Measurements from ENCODE around the gene TACC2. TPM values are rescaled to one million over a fixed set of nuclear protein-coding genes. Genes with fewer than 3 reads are reported as not detected.
"Not testable (repeated sequence)": the region's sequence is repeated elsewhere in the genome, so short reads cannot be mapped to it uniquely, and the experiment has no call there.

The TACC2 gene
- total RNA-seq, 1 donor from 2014 or later = 11.2 TPM

DNA sequence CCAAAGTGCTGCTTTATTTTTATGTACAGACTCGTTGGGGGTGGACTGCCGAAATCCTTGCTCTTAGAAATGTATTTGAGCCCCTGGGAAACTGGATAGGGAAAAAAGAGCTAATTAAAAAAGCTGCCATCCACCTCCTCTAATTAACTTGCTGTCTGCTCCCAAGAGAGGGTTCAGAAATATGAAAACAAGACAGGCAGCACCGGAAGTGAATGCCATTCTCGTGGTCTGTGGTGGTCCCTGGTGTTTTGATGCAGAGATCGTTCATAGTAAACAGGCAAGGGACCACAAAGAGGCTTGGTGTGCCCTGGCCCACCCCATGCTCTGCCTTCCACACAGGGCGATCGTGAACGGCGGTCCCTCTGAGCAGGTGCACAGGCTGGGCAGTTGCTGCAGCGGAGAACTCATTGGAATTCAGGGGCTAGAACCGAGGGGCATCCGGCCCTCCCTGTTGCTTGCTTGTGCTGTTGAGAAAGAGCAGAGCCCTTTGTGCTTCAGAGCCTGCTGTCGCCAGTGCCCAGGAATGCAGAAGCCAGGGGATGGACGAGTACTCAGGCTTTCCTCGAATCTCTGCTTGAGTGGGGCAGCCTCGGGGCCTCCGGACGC, 203.1 kb downstream of the TACC2 start:
- no peak for DNase-seq (ENCODE audit: low read depth)

DNA sequence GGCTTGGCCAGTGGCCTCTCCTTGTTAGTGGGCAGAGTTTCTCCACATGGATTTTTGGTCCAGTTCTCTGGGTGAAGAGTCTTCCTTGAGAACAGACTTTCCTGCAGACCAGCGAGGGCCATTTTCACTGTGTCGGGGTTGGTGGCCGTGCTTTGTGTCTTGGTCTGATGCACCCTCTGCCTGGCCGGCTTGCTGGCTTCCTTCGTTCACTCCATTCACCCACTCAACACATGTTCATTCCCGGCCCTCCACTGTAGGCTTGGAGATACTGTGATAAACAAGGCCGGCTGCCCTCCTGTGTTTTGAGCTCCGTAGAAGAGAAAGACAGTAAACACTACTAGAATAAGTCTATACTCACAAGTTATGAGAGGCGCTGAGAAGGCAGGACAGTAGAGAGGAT, 205.3 kb downstream of the TACC2 start:
- DNase-seq (ENCODE audit: low read depth) = no peak

DNA sequence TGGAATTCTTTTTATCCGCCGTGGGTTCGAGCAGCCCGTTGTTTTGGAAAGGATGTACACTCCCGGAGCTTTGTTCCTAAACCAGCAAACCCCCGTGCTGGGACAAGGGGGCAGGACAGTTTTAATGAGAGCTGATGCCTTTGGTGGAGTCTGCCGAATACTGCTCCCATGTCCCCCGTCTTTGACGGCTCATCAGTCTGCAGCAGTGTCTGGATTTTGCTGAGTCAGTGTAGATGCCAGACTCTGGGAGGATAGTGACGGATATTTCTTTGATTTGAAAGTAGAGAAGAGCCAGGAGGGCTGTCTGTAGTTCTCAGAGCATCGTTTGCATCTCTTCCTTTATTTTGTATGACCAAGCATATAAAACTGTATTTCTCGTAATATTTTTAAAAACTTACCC, 207.3 kb downstream of the TACC2 start:
- DNase-seq (ENCODE audit: low read depth) = no peak

DNA sequence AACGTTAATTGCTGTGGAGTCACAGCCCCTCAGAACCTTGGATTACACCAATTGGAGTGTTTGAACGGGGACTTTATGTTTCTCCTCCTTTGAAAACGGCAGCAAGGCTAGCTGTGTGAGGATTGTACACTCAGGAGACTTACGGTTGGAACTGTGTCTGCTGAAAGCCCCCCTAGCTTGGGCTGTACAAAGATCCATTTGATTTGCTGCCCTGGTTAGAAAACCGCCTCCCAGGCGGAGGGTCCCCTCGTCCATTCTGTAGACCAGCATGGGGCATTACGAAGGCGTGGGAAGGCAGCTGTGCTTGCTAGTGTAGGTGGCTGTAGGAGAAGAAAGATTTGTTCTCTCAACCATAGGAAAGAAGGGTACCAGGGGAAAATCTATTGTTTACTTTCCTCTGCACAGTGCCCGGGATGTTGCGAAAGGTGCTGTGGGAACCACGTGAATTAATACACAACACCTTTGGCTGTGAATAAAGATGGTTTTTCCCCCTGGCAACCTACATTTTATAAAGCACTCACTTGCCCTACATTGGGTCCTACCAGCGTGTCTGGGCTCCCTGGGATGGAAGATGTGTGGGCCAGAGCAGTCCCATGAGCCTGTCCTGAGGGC, 208.8 kb downstream of the TACC2 start:
- DNase-seq (ENCODE audit: low read depth) = peak; percentile 37

DNA sequence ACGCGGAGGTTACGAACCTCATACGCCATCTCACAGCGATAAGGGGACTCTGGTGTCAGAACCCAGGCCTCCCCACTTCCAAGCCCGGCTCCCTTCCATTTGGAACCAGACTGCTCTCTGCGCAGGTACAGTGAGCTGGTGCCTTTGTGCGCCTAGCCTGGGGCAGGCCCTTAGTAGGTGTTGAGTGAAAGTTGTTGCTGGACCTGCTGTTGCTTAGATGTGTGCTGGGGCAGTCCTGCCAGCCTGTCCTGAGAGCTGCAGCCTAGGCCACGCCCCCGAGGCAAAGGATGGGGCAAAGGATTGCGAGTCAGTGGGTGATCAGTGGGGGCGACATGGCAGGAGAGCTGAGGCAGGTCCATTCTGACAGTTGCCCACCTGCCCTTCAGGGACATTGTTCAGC, 209.7 kb downstream of the TACC2 start:
- no peak for DNase-seq (ENCODE audit: low read depth)

DNA sequence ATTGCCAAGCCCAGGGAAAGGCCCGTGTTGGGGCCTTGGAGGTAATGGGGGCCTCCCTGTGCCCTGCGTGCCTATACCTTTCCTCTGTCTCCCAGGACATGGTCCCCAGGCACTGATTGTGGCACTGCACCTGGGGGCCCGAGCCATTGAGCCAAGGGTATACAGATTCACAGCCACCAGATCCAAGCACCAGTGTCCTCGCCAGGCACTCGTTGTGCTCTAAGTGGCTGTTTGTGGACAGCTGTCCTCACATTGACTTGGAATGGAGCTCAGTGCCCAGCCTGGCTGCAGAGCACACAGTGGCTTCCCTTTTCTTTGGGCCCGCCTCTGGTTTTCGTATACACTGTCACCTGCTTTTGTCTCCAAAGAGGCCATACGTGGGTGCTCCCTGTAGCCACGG, 210.1 kb downstream of the TACC2 start:
- no peak for DNase-seq (ENCODE audit: low read depth)

DNA sequence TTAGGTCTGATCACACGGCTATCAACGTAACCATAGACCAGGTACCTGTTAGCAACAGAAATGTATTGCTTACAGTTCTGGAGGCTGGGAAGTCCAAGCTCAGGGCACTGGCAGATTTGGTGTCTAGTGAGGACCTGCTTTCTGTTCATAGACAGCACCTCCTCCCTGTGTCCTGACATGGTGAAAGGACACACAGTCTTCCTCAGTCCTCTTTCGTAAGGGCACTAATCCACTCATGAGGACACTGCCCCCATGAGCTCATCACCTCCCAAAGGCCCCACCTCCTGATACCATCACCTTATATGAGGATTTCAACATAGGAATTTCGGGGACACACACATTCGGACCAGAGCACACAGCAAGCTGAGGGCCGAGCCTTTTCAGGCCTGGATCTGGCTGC, 210.7 kb downstream of the TACC2 start:
- no peak for DNase-seq (ENCODE audit: low read depth)

DNA sequence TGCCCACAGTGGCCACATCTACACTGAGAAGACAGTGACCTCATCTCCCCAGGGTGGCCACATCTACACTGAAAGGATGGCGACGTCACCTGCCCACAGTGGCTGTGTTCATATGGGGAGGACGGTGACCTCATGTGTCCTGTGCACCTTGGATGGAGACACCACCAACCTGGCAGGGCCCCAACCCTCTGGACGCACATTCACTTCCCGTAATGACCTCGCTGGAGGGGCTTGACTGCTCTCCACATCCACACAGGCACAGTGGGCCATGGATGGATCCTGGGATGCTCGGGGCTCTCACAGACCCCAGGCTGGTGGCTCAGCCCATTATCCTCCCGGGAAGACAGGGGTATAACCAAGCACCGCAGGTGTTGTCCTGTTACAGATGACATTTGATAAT, 212.4 kb downstream of the TACC2 start:
- DNase-seq (ENCODE audit: low read depth) = no peak

DNA sequence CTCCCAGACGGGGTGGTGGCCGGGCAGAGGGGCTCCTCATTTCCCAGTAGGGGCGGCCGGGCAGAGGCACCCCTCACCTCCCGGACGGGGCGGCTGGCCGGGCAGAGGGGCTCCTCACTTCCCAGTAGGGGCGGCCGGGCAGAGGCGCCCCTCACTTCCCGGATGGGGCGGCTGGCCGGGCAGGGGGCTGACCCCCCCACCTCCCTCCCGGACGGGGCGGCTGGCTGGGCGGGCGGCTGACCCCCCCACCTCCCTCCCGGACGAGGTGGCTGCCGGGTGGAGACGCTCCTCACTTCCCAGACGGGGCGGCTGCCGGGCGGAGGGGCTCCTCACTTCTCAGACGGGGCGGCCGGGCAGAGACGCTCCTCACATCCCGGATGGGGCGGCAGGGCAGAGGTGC, 214.2 kb downstream of the TACC2 start:
- DNase-seq (ENCODE audit: low read depth) = not testable (repeated sequence)

DNA sequence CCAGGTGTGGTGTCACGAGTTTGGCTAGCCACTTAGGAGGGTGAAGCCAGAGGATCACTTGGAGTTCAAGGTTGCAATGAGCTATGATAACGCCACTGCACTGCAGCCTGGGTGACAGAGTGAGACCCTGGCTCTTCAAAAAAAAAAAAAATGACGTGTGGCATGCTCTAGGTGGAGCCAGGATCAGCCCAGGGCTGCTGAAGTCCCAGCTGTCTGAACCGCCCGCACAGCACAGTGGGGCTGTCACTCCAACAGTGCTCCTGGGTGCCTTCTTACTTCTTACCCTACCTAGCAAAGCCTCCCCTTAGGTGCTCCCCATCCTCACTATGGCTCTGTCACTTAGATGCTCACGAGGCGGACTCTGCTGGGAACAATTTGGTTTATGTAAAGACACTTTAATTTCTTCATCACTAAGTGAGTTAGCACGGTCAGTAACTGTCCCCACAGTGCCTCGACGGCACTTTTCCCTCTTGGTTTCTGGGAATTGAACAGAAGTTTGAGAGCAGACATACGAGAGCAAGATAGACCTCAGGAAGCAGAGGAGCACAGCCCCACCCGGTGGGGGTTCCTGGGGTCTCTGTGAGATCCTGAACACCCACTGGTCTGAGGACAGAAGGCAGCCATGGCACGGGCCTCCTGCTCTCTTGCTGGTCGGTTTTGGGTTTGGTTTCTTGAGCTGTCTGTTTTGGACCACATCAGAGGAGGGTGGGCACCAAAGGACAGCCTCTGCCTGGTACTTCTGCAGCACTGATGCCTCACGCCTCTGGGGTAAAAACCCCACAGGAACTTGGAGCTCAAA, 215.9 kb downstream of the TACC2 start:
- DNase-seq (ENCODE audit: low read depth) = no peak

DNA sequence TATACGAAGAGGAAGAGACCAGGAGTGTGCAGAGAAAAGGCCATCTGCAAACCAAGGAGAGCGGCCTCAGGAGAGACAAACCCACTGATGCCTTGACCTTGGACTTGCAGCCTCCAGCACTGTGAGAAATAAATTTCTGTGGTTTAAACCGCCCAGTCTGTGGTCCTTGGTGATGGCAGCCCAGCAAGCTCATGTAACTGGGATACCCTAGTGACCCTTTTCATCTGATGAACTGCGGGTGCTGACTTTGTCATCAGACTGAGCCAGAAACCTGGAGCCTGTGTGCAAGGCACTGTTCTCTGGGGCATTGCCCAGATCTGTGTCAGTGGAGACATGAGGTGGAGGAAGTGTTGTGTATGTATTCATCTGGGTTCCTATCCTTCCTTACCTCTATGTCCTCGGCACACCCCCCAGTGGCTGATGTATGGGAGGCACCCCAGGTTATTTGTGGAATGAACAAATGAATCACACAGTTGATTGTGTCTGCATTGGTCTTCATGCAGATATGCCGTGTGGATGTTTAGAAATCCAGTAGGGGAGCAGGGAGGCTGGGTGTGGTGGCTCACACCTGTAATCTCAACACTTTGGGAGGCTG, 217.6 kb downstream of the TACC2 start:
- no peak for DNase-seq (ENCODE audit: low read depth)

DNA sequence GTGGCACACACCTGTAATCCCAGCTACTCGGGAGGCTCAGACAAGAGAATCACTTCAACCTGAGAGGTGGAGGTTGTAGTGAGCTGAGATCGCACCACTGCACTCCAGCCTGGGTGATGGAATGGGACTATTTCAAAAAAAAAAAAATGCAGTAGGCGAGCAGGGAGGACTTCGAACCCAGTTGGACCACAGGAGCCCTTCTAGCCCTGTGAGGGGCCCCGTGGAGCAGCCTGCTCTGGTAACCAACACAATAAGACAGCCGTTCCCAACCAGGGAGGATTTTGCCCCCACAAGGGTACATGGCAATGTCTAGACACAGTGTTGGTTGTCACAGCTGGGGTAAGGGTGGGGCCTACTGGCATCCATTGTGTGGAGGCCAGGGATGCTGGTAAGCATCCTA, 218.2 kb downstream of the TACC2 start:
- DNase-seq (ENCODE audit: low read depth) = no peak

DNA sequence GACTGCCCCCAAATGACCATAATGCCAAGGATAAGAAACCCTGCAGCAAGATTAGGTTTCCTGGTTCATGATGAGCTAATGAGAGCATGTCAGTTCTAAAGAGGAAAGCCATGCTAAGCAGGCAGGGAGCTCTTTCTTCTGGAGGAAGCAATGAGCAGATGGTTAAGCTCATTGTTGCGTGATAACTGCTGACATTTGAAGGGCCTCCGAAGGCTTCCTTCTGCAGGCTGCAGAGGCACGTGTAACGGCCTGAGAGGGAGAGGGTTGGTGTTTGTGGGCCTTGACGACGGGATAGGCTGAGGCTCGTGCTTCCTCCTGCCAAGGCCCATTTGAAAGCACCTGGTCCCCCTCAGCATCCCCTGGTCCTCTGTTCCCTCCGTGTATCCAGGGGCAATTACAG, 218.6 kb downstream of the TACC2 start:
- no peak for DNase-seq (ENCODE audit: low read depth)

DNA sequence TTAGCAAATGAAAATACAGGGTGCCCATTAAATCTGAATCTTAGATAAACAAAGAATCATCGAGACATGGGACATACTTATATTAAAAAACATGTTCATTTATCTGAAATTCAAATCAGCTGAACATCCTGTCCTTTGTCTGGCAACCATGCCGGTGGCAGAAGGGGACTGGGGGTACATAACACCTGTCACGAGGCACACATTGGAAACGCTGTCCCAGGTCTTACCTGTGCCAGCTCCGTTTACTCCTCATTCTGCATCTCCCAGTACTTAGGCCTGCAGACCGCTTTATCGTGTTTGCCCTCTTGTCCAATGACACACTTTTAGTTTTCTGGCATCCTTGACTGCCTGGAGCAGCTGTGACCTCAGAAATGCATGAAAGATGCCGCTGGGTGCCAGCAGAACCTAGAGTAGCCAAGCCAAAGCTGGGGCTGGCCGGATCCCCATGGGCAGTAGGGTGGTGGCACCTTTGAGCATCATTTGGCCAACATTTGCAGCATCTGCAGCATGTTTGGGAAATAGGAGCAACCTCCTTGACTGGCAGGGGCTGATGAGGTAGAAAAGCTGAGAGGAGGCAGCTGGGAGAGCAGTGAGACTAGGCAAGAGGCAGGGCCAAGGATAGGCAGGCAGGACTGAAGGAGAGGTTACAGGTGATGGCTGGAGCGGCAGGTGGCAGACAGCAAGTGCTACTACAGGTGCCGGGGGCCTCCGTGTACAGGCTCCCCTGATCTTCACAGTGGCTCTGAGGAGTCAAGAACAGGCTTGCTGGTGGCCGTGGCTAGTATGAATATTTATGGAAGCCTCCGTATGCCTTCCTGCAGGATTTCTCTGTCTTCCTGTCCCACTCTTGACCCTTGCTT, 219.8 kb downstream of the TACC2 start:
- no peak for DNase-seq (ENCODE audit: low read depth)

DNA sequence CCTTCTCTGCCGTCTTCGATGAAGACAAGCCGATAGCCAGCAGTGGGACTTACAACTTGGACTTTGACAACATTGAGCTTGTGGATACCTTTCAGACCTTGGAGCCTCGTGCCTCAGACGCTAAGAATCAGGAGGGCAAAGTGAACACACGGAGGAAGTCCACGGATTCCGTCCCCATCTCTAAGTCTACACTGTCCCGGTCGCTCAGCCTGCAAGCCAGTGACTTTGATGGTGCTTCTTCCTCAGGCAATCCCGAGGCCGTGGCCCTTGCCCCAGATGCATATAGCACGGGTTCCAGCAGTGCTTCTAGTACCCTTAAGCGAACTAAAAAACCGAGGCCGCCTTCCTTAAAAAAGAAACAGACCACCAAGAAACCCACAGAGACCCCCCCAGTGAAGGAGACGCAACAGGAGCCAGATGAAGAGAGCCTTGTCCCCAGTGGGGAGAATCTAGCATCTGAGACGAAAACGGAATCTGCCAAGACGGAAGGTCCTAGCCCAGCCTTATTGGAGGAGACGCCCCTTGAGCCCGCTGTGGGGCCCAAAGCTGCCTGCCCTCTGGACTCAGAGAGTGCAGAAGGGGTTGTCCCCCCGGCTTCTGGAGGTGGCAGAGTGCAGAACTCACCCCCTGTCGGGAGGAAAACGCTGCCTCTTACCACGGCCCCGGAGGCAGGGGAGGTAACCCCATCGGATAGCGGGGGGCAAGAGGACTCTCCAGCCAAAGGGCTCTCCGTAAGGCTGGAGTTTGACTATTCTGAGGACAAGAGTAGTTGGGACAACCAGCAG, 221.7 kb downstream of the TACC2 start:
- DNase-seq (ENCODE audit: low read depth) = no peak

DNA sequence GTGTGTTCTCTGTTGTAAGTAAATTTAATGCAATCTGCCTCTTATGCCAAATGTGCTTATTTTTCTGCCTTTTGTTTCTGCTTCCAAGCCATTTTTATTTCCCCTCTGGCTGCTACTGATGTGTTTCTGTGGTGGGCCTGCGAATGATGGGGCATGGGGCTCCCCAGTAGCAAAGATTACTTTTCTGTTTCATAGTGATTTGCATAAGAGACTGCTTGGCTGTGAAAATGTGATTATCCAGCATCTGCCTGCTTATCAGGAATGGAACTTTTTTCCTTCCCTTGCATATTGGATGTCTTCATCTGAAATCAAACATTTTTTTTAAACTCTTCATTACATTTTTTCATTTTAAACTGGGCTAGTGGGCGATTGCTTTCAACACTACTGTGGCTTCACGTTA, 224.4 kb downstream of the TACC2 start:
- DNase-seq (ENCODE audit: low read depth) = no peak

DNA sequence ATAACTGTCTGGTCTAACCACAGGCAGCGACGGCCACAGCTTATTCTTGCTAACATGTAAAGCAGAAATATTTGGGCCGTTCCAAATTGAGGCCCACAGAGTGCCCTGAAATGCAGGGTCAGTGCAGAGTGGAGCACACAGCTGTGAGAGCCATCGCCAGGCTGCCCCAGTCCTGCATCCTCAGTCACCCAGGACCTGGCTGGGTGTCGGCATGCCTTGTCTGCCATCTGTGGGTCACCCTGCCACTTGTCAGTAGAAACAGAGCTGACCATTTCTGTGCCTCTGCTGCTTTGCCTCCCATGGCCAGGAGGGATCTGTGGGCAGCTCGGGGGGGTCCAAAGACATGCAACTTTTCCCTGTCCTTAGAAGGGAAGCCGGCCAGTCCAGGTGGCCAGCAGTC, 224.8 kb downstream of the TACC2 start:
- DNase-seq (ENCODE audit: low read depth) = no peak

DNA sequence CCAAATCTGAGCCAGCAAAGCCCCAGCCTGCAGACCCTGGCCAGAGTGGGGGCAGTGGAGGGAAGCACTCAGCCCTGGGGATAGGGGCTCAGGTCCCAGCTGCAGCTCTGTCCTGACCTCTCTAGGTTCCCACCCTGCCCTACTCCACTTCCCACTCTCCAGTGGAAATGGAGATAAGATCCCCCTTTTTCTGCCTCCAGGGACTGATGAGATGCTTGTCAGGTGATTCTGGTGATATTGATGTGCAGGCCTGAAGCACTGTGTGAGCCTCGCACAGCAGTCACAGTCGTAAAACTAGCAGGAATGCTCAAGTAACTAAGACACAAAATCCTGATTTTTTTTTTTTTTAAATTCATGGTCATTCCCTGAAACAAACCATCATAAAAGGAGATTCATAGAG, 227.1 kb downstream of the TACC2 start:
- DNase-seq (ENCODE audit: low read depth) = no peak

DNA sequence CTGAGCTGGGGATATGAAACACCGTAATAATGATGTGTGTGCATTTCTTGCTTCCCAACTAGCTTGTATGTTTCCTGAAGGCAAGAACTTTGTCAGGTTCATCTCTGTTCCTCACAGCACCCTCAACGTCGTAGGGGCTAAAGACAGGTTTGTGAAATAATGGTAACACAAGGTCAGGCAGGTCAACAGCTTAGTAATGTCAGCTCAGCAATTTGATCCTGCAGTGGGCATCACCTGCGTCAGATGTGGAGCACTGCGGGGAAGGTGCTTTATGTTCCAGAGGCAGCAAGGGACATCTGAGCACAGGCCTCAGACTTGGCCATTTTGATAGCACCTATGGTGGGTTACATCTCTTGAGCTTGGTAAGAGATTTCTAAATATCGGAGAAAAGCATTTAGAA, 230.4 kb downstream of the TACC2 start:
- no peak for DNase-seq (ENCODE audit: low read depth)

DNA sequence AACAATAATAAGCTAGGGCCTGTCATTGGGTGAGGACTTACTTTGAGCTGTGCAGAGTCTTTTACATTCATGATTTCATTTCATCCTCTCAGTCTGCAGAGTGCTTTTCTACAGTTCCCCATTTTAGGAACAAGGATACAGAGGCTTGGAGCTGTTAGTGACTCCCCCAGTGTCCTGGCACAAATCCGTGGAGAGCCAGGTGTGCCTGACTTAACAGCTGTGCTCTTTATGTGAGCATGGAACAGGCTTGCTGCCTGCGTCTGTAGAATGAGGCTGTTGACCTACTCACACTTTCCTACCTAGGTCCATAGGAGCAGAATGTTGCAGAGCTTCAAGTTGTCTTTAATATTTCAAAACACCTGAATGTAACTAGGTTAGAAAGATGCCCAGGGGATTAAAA, 231.8 kb downstream of the TACC2 start:
- no peak for DNase-seq (ENCODE audit: low read depth)

DNA sequence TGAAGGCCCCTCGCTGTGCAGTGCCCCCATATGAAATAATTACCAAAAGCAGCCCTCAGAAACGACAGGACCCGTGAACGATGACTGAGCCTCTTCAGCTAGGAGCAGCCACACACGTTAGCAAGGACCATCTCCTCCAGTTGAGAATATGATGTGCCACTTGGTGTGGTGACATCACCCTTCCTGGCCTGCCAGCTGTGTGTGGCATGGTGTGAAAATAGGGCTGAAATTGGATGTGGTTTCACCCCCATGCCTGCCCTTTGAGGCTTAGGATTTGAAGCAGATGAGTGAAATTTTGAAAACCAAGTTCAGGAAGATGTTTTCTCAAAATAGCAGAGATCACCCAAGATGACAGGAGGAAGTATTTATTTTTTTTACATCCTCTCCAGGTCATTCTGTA, 233.0 kb downstream of the TACC2 start:
- no peak for DNase-seq (ENCODE audit: low read depth)
